ENCODE measurements around the gene DNAJC10. TPM values are rescaled to one million over a fixed set of nuclear protein-coding genes. Genes with fewer than 3 reads are reported as not detected.
"Not testable (repeated sequence)": the region's sequence is repeated elsewhere in the genome, so short reads cannot be mapped to it uniquely, and the experiment has no call there.

DNAJC10 gene
- polyA plus RNA-seq, 3 donors, result 25.2 to 102 (median 79.4) TPM

- peaks cover 13 to 31% (median 21%) of the 10 kb centered on the region in 7 donors for H3K9me3 Mint-ChIP-seq
- H3K36me3 Mint-ChIP-seq, result peaks cover 87 to 88% of the 10 kb centered on the region in 2 donors
- H4K20me1 ChIP-seq (ENCODE audit: insufficient read depth, low read length), result no peaks in the 10 kb centered on the region
- no peak overlapping the region for H3K4me3 ChIP-seq (replicated peaks in 1 of 3; ENCODE audit: low read depth in 2 of 3, low read length in 3 of 3)
- H3K27me3 Mint-ChIP-seq (ENCODE audit: low read depth in 3 of 3), result peaks cover 0 to 1% (median 0%) of the 10 kb centered on the region in 3 donors
- no peak overlapping the region for H2AFZ ChIP-seq (ENCODE audit: insufficient read depth, low read depth, low read length, poor library complexity, severe bottlenecking)
- no peaks in the 10 kb centered on the region for H3K27me3 ChIP-seq (ENCODE audit: control insufficient read depth in 2 of 2, insufficient read depth in 2 of 2, low read length in 2 of 2)
- H3K4me1 Mint-ChIP-seq, result no peaks in the 10 kb centered on the region
- TF ChIP-seq CTCF (IDR thresholded peaks at IDR 0.05), result no peak
- H3K79me2 ChIP-seq (ENCODE audit: insufficient read depth, low read length), result no peaks in the 10 kb centered on the region
- no peak overlapping the region for H3K9ac ChIP-seq (ENCODE audit: insufficient read depth, low read length, poor library complexity, severe bottlenecking)
- intact Hi-C loops (cut with micrococcal nuclease), result no loop called here
- H3K27ac Mint-ChIP-seq, result peak overlapping the region in 2 of 7 donors; percentile 20 to 36
- peaks cover 2 to 4% of the 10 kb centered on the region in 2 donors for H3K9me3 ChIP-seq (replicated peaks in 1 of 2; ENCODE audit: control insufficient read depth in 1 of 2, insufficient read depth in 1 of 2, low read length in 2 of 2)
- H3K4me2 ChIP-seq (replicated peaks; ENCODE audit: extremely low read depth, low read length, poor library complexity, severe bottlenecking), result no peak overlapping the region
- no peak overlapping the region for H3K27ac ChIP-seq (ENCODE audit: low read depth in 1 of 2, low read length in 2 of 2)
- no peaks in the 10 kb centered on the region for H3K4me1 ChIP-seq (ENCODE audit: control insufficient read depth in 1 of 2, insufficient read depth in 2 of 2, low read length in 2 of 2)
- H3K4me3 Mint-ChIP-seq, result no peak overlapping the region
- no CpG with 5 or more reads among the region's 6 CpGs for WGBS (ENCODE audit: insufficient coverage)
- H3K36me3 ChIP-seq (replicated peaks in 1 of 2; ENCODE audit: control insufficient read depth in 1 of 2, insufficient read depth in 2 of 2, low read length in 2 of 2), result peaks cover 67 to 76% of the 10 kb centered on the region in 2 donors
- no peak for DNase-seq
Observed at GRCh38 chr2:182766626-182767025, 50.6 kb downstream of the DNAJC10 start.

- H3K9ac ChIP-seq (ENCODE audit: insufficient read depth, low read length, poor library complexity, severe bottlenecking), result no peak overlapping the region
- Mint-ChIP-seq H3K4me1 (no peaks in the 10 kb centered on the region), H3K36me3 (peaks cover 88% of the 10 kb centered on the region in 2 donors), H3K27ac (peak overlapping the region in 2 of 7 donors; percentile 20 to 59), H3K4me3 (no peak overlapping the region), H3K9me3 (peaks cover 18 to 36% (median 28%) of the 10 kb centered on the region in 7 donors), H3K27me3 (ENCODE audit: low read depth in 3 of 3) (peaks cover 0 to 1% (median 0%) of the 10 kb centered on the region in 3 donors)
- H3K27me3 ChIP-seq (ENCODE audit: control insufficient read depth in 2 of 2, insufficient read depth in 2 of 2, low read length in 2 of 2), result no peaks in the 10 kb centered on the region
- TF ChIP-seq CTCF (IDR thresholded peaks at IDR 0.05), result no peak
- no peaks in the 10 kb centered on the region for H3K4me1 ChIP-seq (ENCODE audit: control insufficient read depth in 1 of 2, insufficient read depth in 2 of 2, low read length in 2 of 2)
- H3K9me3 ChIP-seq (replicated peaks in 1 of 2; ENCODE audit: control insufficient read depth in 1 of 2, insufficient read depth in 1 of 2, low read length in 2 of 2), result peaks cover 2 to 4% of the 10 kb centered on the region in 2 donors
- H4K20me1 ChIP-seq (ENCODE audit: insufficient read depth, low read length), result peaks cover 3% of the 10 kb centered on the region
- H3K27ac ChIP-seq (ENCODE audit: low read depth in 1 of 2, low read length in 2 of 2), result no peak overlapping the region
- no peak overlapping the region for H3K4me2 ChIP-seq (replicated peaks; ENCODE audit: extremely low read depth, low read length, poor library complexity, severe bottlenecking)
- no peak overlapping the region for H2AFZ ChIP-seq (ENCODE audit: insufficient read depth, low read depth, low read length, poor library complexity, severe bottlenecking)
- no peak for DNase-seq
- H3K36me3 ChIP-seq (replicated peaks in 1 of 2; ENCODE audit: control insufficient read depth in 1 of 2, insufficient read depth in 2 of 2, low read length in 2 of 2), result peaks cover 58 to 73% of the 10 kb centered on the region in 2 donors
- 80% methylated on average over 1 of the region's 7 CpGs for WGBS (ENCODE audit: insufficient coverage)
- intact Hi-C loops (cut with micrococcal nuclease), result no loop called here
- no peaks in the 10 kb centered on the region for H3K79me2 ChIP-seq (ENCODE audit: insufficient read depth, low read length)
- no peak overlapping the region for H3K4me3 ChIP-seq (replicated peaks in 1 of 3; ENCODE audit: low read depth in 2 of 3, low read length in 3 of 3)
Observed at GRCh38 chr2:182767578-182767977, 51.5 kb downstream of the DNAJC10 start.

GRCh38 chr2:182768950-182769349, 52.9 kb downstream of the DNAJC10 start:
- not testable (repeated sequence) for H3K79me2 ChIP-seq (ENCODE audit: insufficient read depth, low read length)

More at GRCh38 chr2:182768950-182769349, 52.9 kb downstream of the DNAJC10 start:
- H3K9ac ChIP-seq (ENCODE audit: insufficient read depth, low read length, poor library complexity, severe bottlenecking); H3K4me2 ChIP-seq (replicated peaks; ENCODE audit: extremely low read depth, low read length, poor library complexity, severe bottlenecking); H4K20me1 ChIP-seq (ENCODE audit: insufficient read depth, low read length); H3K4me1 Mint-ChIP-seq; H3K4me1 ChIP-seq (ENCODE audit: control insufficient read depth in 1 of 2, insufficient read depth in 2 of 2, low read length in 2 of 2); H3K9me3 ChIP-seq (replicated peaks in 1 of 2; ENCODE audit: control insufficient read depth in 1 of 2, insufficient read depth in 1 of 2, low read length in 2 of 2); DNase-seq; H3K4me3 ChIP-seq (replicated peaks in 1 of 3; ENCODE audit: low read depth in 2 of 3, low read length in 3 of 3); H3K4me3 Mint-ChIP-seq; H3K27me3 ChIP-seq (ENCODE audit: control insufficient read depth in 2 of 2, insufficient read depth in 2 of 2, low read length in 2 of 2); H3K27ac Mint-ChIP-seq; intact Hi-C loops (cut with micrococcal nuclease); H3K27ac ChIP-seq (ENCODE audit: low read depth in 1 of 2, low read length in 2 of 2); H3K27me3 Mint-ChIP-seq (ENCODE audit: low read depth in 3 of 3); H2AFZ ChIP-seq (ENCODE audit: insufficient read depth, low read depth, low read length, poor library complexity, severe bottlenecking): not testable (repeated sequence)
- peaks cover 18 to 36% (median 28%) of the 10 kb centered on the region in 7 donors for H3K9me3 Mint-ChIP-seq
- 80% methylated on average over 1 of the region's 2 CpGs for WGBS (ENCODE audit: insufficient coverage)
- H3K36me3 Mint-ChIP-seq, result peaks cover 91% of the 10 kb centered on the region in 2 donors
- peaks cover 44 to 59% of the 10 kb centered on the region in 2 donors for H3K36me3 ChIP-seq (replicated peaks in 1 of 2; ENCODE audit: control insufficient read depth in 1 of 2, insufficient read depth in 2 of 2, low read length in 2 of 2)

Measured in CD14-positive monocyte (primary cell).